Stimulated activated CD4-positive, alpha-beta T cell treated with anti-CD3 and anti-CD28 coated beads, Interleukin-2, amount 100 ng/mL, for 4 hours (primary cell): ENCODE measurements around the gene PHF19.

Experiments used
- DNase-seq: peaks from one replicate; pipeline ENCODE4 v3.0.0-alpha.2; 2020; ENCODE audit warnings: low read depth

The PHF19 gene

GRCh38 chr9:120913647-120914264 lies 36.8 kb upstream of the PHF19 start:
- DNase-seq, result no peak

GRCh38 chr9:120912958-120913646 lies 36.1 kb upstream of the PHF19 start:
- DNase-seq, result no peak

- no peak for DNase-seq
Measured at GRCh38 chr9:120911295-120911837, 34.4 kb upstream of the PHF19 start.

GRCh38 chr9:120910643-120911042 lies 33.7 kb upstream of the PHF19 start:
- DNase-seq, result no peak

- DNase-seq, result peak; percentile 74
Measured at GRCh38 chr9:120909904-120910303, 32.9 kb upstream of the PHF19 start.

- no peak for DNase-seq
Measured at GRCh38 chr9:120905315-120906164, 28.6 kb upstream of the PHF19 start.

- no peak for DNase-seq
Measured at GRCh38 chr9:120904978-120905301, 28.0 kb upstream of the PHF19 start.

- DNase-seq, result no peak
Measured at GRCh38 chr9:120904061-120904977, 27.3 kb upstream of the PHF19 start.

- no peak for DNase-seq
Measured at GRCh38 chr9:120902569-120903535, 25.9 kb upstream of the PHF19 start.

- DNase-seq, result no peak
Measured at GRCh38 chr9:120901755-120902568, 25.0 kb upstream of the PHF19 start.

- DNase-seq, result no peak
Measured at GRCh38 chr9:120900824-120901223, 23.8 kb upstream of the PHF19 start.

GRCh38 chr9:120899490-120900068 lies 22.6 kb upstream of the PHF19 start:
- DNase-seq, result no peak

- no peak for DNase-seq
Measured at GRCh38 chr9:120898396-120898795, 21.4 kb upstream of the PHF19 start.

- no peak for DNase-seq
Measured at GRCh38 chr9:120895951-120896350, 19.0 kb upstream of the PHF19 start.

- no peak for DNase-seq
Measured at GRCh38 chr9:120894321-120895148, 17.5 kb upstream of the PHF19 start.

GRCh38 chr9:120893611-120894307 lies 16.8 kb upstream of the PHF19 start:
- no peak for DNase-seq

GRCh38 chr9:120892748-120893610 lies 16.0 kb upstream of the PHF19 start:
- DNase-seq, result peak; percentile 64
